Hippocampal formation (tissue), 2 donors: ENCODE measurements around the gene SHISAL1.

Experiments used
- DNase-seq, 2 donors: peaks; one replicate each; lab custom pipeline; 2025; lab: John Stamatoyannopoulos, UW

SHISAL1 gene

DNA sequence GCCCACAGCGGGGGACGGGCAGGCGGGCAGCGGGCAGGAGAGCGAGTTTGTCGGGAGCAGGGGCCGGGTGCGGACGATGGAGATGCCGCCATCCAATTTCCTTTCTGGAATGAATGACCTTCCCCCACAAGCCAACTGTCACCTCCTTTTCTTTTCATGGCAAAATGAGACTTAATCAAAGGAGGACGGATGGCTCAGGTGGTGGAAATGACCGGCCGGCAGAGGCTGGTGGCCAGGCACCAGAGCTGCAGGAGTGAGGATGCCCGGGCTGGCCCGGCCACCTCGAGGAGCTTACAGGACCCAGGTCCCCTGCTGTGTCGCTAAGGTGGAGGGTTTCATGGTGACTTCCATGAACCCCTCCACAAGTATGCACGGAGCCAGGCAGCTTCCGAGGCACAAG lies 11.7 kb downstream of the SHISAL1 start:
- DNase-seq = no peak

DNA sequence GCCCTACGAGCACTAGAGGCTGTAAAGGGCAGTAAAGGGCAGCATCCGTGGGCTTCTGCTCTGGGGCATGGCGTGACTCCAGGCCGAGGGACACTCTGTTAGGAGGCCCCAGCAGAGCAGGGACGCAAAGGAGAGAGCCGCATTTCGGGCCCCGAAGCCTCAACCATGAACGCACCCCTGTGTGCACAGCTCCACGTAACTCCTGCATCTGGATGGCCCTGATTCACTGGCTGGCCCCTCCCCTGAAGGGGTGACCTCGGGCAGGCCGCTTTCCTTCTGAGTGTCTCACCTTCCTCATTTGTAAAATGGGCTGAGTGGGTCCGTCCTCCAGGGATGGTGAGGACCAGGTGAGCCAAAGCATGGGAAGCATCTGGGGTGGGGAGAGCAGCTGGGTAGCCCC lies 13.6 kb downstream of the SHISAL1 start:
- no peak for DNase-seq

DNA sequence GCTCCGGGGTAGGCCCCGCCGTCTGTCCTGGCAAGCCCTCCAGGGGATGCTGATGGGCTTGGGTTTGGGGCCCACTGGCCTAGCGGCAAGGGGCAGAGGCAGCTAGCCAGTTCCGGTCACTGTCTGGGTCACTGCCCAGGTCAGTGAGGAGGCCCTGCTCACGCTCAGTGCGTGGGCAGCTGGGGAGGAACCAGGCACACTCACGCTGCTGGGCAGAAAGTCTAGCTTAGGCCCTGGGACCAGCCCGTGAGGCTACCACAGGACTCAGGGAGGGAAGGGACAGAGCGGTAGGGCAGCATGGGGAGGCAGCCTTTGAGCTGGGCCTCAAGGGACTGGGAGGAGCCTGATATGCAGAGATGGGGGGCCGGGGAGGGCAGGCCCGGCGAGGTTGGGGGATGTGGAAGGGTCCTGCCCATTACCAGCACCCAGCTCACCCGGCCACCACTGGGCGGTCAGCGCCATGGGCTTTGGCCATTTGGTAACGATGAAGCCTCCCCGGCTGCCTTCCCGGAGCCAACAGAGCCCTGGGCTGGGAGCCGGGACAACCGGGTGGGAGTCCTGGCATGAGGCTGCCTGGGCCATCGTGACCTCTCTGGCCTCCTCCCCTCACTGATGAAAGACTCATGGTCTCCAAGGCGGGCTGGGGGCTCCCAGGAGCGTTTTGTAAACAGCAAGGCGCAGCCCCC lies 14.2 kb downstream of the SHISAL1 start:
- DNase-seq = no peak

DNA sequence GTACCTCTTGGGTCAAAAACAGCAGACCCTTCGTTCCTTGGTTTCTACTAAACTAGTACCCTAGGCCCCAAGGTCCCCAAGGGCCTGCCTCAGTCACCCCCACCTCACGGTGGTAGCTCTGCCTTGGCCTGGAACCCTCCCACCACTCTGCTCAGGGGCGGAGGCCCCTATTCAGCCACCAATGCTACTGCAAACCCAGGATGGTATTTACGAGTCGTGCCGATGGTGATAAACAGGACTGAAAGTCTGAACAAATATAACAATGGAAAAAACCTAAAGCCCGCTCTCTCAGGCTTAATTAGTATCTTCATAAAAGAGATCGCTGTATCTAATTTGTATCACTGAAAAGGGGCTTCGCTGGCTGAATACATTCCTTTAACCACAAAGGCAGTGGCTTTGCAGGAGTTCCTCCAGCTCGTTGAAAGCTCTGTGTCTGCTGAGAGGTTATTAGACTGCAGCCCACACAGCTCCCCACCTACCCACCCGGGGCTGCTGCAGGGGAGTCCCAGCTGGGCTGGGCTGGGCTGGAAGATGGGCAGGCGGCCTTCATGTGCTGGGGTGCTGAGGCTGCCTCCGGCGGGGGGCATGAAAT lies 15.2 kb downstream of the SHISAL1 start:
- DNase-seq = no peak

DNA sequence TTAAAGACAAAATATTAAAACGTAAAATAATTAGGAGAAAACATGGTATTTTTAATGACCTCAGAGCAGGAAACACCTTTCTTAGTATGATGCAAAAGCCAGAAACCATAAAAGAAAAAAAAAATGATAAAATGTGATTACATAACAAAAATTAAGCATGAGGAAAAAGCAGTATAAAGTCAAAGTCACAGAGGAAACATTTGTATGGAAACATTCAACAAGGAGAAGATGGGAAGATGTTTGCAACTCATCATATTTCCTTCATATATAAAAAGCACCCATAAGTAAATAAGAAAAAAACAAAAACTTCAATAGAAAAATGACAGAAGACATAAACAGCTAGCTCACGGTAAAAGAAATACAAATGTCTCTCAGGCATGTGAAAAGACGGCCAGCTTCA lies 17.3 kb downstream of the SHISAL1 start:
- DNase-seq = no peak

DNA sequence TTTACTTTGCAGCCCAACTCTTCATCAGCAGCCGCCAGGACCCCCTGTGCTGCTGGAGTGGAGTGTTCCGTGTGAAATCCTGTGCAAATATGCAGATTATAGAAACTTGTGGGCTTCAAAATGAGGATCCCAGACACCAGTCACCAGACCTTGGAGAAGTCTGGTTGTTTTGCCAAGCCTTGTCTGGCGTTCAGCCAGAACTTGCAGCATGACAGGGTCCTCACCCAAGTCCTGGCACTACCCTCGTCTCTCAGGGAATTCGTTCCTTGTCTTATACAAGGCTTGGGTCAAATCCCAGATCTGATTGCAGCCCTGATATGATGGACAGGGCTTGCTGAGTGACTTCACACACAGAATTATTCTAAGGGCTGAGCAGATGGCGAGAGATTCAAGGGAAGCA lies 18.9 kb downstream of the SHISAL1 start:
- no peak for DNase-seq

DNA sequence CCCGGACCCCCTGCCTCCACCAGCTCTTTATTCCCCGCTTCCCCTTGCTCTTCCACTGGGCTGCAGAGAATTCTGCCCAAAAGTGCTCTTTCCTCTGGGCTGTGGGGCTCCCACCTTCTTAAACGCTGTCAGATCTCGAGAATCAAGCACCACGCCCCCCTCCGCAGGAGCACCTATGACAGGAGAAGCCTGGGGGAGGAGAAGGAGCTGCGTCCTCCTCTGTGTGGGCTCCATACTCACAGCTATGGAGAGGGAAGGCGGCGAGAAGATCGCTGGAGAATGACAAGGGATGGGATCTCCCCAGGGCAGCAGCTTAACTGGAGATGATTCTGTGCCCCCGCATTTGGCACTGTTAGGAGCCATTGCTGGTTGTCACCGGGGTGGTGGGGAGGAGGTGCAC lies 19.7 kb downstream of the SHISAL1 start:
- DNase-seq = no peak

DNA sequence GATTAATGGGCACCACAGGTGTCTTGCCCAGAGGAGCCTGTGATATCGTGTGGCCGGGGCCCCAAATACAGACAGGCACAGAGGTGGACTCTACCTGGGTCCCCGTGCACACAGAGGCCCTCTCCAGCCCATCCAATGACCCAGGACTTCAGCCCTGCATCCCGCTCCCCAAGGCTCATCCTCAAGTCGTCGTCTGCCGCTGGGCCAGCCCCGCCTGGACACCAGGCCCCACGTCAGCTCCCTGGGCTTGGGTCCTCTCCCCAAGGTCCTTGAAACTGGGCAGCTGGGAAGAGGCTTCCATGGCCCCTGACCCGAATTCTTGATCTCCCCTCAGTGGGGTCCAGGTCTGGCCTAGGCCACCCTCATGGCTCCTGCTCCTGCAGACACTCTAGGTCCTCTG lies 20.2 kb downstream of the SHISAL1 start:
- DNase-seq = no peak

DNA sequence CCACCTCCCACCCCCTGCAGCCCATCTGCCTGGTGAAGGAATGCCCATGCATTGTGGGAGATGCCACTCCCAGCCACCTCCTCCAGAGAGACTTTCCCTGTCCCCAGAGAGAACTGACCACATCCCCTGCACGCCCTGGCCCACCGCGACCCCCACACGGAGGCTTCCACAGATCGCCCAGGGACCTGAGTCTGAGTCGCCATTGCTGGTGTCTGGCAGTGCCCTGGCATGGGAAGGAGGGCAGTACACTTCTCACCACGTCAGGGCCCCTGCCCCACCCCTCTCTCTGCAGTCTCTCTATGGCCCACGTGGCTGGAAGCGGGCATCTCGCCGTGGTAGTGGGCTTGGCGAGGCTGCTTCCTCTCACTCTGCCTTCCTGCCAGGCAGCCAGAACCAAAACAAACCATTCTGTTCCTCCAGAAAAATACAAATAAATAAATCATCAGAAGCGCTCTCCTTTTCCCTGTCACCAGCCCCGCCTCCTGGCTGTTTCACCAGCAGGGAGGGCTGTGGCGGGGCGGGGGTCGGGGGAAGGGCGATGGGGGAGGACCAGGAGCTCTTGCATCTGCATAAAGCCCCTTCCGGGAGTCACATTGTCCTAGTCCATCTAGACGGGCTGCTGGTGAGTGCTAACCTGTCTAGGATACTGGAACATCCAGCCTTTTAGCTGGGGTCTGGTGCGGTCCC lies 20.9 kb downstream of the SHISAL1 start:
- no peak for DNase-seq

DNA sequence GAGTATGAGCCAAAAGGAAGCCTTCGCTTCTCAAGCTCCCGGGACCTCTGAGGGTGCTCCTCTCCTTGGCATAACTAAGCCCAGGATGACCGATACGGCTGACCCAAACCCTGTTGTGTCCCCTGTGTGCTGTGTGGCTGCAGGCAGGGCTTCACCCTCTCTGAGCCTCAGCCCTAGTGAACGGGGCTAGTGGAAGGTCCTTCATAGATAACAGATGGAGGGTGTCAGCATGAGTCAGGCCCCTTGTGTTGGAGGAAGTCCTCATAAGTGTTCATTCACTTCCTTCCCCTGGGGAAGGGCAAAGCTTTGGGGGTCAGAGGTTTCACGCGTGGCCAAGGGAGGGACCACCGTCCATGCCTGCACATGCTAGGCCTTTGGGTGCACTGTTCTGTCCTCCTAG lies 21.5 kb downstream of the SHISAL1 start:
- DNase-seq = no peak

DNA sequence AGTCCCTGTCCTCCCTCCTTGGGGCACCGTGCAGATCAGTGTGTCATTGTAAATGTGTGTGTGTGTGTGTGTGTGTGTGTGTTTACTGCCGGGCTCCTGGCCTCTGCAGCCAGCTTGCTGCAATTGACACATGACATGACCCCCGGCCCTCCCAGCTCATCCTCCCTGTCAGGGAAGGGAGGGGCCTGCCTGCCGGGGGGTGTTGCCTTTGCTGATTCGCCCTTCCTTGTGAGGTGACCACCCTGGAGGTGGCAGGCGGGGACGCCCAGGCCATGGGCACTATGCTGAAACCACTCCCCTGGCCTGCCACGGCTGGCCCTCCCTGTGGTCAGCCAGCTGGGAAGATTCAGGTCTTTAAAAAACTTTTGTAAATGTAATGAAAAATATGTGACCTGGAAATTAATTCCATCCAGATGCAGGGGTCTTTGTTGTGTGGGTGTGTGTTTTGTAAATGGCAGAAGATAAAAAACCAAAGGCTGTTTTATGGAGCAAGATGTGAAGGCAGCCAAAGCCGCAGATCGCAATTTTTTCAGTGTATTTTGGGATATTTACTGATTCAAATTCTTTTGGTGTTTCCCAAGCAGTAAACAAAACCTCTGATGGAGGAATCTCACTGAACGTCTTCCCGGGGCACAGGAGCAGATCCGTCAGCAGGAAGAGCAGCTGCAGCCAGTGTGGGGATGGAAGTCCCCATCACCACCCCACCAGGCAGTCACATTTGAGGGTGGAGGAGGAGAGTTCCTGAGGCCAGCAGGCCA lies 23.2 kb downstream of the SHISAL1 start:
- no peak for DNase-seq

DNA sequence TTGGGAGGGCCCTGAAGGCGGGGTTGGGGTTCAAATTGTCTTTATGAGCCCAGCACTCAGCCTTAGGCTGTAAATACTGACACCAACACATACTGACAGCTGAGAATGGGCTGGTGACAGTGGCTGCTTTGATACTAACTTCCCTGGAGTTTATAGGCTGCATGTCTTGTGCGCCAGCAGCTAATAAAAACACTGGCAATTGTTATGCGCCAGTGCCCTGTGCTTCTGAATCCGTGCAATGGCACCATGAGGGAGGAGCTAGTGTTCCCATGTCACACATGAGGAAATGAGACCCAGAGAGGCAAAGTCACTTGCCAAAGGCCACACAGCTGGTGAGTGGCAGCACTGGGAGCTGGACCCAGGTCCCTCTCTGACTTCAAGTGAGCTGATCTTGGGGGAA lies 23.8 kb downstream of the SHISAL1 start:
- no peak for DNase-seq

DNA sequence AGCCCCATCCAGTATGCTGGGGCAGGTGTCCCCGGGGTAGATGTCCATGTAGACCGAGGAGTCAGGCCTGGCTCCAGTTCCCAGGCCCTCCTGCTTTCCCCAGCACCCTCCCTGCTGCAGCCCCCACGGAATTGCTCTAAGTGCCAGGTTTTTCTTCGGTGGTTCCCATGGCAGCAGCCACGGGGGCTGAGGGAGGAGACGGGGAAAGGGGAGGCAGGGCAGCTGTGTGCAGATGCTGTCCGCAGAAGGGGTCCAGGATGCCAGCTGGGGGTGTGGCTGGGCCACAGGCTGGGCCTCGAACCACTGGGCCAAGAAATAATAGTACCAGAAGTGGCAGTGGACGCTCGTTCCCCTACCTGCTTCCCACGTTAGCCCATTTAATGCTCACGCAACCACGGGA lies 25.0 kb downstream of the SHISAL1 start:
- DNase-seq = no peak

DNA sequence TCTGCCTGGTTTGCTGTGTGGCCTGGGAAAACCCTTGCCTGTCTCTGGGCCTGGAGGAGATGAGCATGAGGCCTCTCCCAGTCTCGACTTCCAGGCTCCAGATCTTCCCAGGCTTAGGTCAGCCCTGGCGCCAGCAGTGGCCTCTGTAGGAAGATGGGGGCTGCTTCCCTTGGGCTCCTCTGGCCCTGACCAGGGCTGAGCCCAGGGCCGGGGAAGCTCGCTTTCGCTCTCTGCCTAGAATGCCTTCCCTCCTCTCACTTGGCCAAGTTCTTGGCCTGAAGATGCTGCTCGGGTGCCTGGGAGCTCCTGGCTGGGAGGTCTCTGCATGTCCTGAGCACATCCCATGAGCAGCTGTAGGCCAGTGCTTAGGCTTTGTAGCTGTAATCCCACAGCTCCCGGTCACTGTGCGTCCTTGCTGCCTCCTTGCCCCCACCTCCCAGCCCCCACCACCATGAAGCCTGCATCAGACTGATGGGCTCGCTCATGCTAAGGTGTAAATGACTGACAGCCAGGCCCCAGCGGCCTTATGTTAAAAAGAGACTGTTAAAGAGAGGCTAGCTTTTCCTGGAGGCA lies 25.5 kb downstream of the SHISAL1 start:
- DNase-seq = no peak

DNA sequence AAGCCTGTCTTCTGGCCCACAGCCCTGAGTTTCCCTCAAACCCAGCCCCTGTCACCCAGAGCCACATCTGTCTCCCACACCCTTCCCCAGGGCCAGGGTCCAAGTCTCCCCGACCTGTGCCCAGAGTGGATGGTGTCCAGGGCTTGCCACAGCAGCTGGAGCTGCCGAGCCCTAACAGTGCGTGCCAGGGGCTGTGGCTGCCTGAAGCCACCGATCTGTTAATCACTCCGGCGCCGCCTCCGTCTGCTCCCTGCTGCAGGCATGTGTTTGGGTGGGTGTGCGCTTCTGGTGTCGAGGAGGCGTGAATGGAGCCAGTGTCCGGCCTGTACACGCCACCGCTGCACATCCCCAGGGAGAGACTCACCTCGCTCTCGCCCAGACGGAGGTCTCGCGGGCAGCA lies 26.1 kb downstream of the SHISAL1 start:
- DNase-seq = no peak

DNA sequence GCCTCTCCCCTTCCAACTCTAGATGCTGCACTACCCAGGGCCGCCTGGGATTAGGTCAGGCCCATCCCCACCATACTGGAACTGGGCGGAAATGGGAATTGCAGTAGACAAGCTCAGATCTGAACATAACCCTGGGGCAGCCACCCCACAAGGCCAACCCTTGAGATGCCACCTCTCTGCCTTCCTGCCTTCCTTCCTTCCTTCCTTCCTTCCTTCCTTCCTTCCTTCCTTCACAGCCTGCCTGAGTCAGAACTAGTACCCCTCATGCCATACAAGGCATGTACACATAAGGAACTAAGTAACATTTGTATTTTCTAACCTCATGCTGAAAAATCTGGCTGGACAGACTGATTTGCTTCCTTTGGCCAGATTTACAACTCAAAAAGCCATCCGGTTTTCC lies 28.0 kb downstream of the SHISAL1 start:
- no peak for DNase-seq

DNA sequence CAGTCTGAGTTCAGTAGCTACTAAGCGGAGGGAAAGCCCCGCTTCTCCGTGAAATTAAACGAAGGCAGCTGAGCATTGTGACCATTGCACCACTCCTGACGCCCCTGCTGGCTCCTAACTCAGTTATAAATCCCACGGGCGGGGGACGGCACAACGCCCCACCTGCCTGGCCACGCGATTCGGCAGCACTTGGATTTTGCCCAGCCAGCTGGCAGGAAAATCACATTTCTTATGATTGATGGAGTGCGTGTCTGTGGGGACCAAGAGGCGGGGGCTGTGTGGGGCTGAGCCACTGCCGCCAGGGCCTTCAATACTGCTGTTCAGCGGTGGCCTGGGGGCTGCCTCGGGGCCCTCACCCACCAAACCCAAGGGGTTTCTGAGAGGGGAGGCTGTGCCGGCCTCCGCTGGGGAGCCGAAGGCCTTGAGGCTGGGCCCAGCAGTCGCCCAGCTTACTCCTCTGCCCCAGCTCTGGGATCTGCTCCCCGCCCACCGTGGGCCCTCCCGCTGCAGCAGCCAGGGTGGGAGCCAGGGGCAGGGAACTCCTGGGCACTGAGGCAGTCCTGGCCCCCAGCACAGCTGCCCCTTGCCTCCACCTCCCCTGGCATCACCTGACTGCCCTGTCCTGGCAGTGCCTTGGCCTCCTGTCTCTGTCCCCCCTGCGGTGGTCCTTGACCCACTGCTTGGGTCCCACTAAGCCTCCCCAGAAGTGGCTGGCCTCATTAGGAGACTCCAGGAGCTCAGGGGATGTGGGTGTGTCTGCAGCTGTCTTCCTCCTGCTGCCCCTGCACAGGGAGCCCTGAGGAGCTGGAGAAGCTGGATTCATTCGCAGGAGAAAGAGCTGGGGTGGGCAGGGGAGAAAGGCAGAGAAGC lies 30.7 kb downstream of the SHISAL1 start:
- no peak for DNase-seq

DNA sequence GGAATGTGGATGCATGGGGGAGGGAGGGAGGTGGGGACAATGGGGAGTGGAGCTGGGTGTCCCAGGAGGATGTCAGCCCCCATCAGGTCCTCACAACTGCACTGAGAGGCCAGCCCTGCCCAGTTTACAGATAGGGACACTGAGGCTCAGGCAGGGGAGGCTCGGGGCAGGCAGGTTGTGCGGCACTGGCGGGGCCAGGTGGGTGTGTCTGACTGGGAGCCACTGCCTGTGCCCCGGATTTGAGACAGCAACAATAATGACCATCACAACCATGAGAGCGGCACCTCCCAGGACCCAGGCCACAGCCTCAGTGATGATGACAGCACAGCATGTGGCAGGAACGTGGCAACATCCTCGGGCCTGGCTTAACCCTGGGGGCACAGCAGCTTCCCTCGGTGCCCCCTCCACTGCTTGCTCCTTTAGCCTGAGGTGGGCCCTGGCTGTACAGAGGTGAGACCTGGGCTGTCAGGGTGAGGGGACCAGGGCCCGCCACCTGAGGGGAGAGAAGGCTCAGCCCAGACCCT lies 32.0 kb downstream of the SHISAL1 start:
- DNase-seq = no peak

DNA sequence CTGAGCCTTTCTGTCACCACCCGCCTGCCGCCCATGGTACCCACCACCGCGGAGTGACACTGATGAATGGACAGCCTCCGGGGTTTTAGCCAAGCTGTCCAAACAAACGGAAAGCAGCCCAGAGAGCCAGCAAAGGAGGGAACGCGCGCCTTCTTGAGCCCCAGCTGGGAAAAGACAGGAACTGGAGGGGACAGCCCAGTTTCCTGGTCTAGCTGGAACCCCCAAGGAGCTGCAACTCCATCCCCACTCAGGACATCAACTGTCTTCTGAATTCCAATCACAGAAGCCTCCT lies 33.7 kb downstream of the SHISAL1 start:
- DNase-seq = no peak

DNA sequence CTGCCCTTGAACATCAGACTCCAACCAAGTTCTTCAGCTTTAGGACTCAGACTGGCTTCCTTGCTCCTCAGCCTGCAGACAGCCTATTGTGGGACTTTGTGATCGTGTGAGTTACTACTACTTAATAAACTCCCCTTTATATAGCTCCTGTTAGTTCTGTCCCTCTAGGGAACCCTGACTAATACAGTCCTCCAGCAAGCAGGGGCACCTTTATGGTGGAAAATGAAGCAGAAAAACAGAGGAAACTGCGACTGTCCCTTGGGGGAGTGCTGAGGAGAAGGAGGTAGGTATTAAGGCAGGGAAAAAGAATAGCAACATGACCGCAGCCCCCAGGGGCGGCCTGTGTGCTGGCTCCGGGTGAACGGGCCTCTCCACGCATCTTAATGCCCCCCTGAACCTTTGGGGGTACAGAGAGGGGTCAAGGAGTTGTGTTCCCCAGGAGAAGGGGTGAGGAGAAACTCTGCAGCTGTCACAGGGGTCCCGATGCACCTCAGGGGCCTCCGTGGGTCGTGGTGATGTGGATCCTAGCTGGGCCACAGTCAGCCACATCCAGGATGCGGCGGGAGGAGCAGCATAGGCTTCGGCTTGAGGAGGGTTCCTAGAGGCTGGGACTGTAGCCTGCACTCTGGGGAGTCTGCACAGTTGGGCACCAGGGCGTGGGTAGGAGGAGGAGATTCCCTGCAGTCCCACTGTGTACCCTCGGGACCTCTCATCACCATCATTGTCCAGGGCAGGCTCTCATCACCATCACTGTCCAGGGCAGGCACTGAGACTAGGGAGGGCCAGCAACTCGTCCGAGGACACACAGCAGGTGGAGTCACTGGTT lies 34.3 kb downstream of the SHISAL1 start:
- no peak for DNase-seq
